Measurements from ENCODE around the gene CDK2AP2.
A peak's percentile ranks its signal among the peaks of the same experiment; 100 is the strongest.

Gene CDK2AP2

GRCh38 chr11:67544616-67545242, 36.8 kb upstream of the CDK2AP2 start:
- TF ChIP-seq CTCF (IDR thresholded peaks at IDR 0.05; ENCODE audit: low read depth, low read length) = no peak
- in situ Hi-C loops (cut with HindIII; ENCODE audit: low sequenced_read_pairs) = no loop called here
- no peak overlapping the region for H3K4me3 ChIP-seq (ENCODE audit: low read depth, low read length)
- peak; percentile 20 for DNase-seq (ENCODE audit: low read depth, low spot score)

GRCh38 chr11:67543585-67543984, 35.6 kb upstream of the CDK2AP2 start:
- no peak overlapping the region for H3K4me3 ChIP-seq (ENCODE audit: low read depth, low read length)
- no peak for TF ChIP-seq CTCF (IDR thresholded peaks at IDR 0.05; ENCODE audit: low read depth, low read length)
- in situ Hi-C loops (cut with HindIII; ENCODE audit: low sequenced_read_pairs) = no loop called here
- no peak for DNase-seq (ENCODE audit: low read depth, low spot score)

GRCh38 chr11:67542971-67543370, 35.0 kb upstream of the CDK2AP2 start:
- DNase-seq (ENCODE audit: low read depth, low spot score) = no peak
- no peak for TF ChIP-seq CTCF (IDR thresholded peaks at IDR 0.05; ENCODE audit: low read depth, low read length)
- H3K4me3 ChIP-seq (ENCODE audit: low read depth, low read length) = no peak overlapping the region
- in situ Hi-C loops (cut with HindIII; ENCODE audit: low sequenced_read_pairs) = no loop called here

GRCh38 chr11:67542169-67542568, 34.2 kb upstream of the CDK2AP2 start:
- no peak overlapping the region for H3K4me3 ChIP-seq (ENCODE audit: low read depth, low read length)
- no peak for DNase-seq (ENCODE audit: low read depth, low spot score)
- in situ Hi-C loops (cut with HindIII; ENCODE audit: low sequenced_read_pairs) = no loop called here
- TF ChIP-seq CTCF (IDR thresholded peaks at IDR 0.05; ENCODE audit: low read depth, low read length) = no peak

GRCh38 chr11:67541198-67541597, 33.2 kb upstream of the CDK2AP2 start:
- H3K4me3 ChIP-seq (ENCODE audit: low read depth, low read length) = no peak overlapping the region
- no peak for DNase-seq (ENCODE audit: low read depth, low spot score)
- TF ChIP-seq CTCF (IDR thresholded peaks at IDR 0.05; ENCODE audit: low read depth, low read length) = no peak
- in situ Hi-C loops (cut with HindIII; ENCODE audit: low sequenced_read_pairs) = no loop called here

- in situ Hi-C loops (cut with HindIII; ENCODE audit: low sequenced_read_pairs) = no loop called here
- no peak for DNase-seq (ENCODE audit: low read depth, low spot score)
- TF ChIP-seq CTCF (IDR thresholded peaks at IDR 0.05; ENCODE audit: low read depth, low read length) = no peak
- H3K4me3 ChIP-seq (ENCODE audit: low read depth, low read length) = no peak overlapping the region
These were observed 31.6 kb upstream of the CDK2AP2 start for GRCh38 chr11:67539550-67539949.
